NCI-H2227 (cell line): ENCODE results near the gene PODN.

Experiments used
- DNase-seq: peaks from one replicate; lab custom pipeline; 2025; ENCODE audit not compliant: unreplicated experiment; lab: John Stamatoyannopoulos, UW

The PODN gene

DNA sequence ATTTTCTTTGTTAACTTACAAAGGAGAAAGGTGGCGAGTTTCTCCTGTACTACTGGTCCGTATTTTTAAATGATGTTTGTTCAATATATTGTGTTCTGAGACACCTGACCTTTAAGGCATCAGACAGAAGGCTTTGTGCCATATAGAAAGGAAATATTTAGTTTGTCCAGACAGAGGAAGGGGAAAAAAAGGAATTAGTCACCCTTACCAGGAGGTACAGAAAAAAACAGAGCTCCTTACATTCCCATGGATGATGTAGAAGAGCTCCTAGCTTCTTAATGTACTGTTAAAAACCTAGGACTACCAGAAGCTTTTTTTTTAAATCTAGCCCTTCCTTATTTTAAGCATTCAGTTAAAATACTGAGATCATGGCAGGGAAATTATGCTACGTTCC is 12.4 kb upstream of the PODN start:
- DNase-seq = no peak

DNA sequence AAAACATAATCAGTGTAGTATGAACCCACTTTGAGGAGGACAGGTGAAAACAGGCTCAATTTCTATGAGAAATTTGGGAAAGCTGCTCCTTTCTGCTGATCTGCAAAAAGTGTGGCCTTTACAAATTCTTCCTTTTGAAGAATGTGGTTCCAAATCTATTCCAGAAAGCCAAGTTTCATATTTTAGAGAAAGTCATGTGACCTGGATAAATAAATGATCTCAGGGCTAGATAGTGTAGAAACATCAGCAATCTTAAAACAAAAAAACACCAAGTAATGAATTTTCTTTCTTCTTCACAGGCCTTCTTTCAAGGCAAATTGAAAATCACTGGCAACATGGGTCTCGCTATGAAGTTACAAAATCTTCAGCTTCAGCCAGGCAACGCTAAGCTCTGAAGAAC is 11.7 kb upstream of the PODN start:
- no peak for DNase-seq

DNA sequence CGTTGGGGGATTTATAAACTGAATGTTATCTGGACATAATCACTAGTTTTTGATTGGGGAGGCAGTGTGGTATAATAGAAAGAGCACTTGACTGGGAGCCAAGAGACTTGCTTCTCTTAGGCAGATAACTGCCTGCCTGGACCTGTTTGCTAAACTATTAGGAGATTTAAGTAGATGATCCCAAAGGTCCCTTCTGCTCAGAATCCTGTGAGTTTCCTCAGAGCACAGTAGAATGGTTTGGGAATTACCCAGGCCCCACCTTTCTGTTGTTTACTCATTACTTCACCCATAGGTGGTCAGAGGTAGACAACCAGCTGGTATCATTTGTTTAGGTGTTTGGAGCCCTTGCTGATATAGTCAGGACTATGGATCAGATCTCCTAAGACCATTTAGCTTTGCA is 10.3 kb upstream of the PODN start:
- DNase-seq = no peak

DNA sequence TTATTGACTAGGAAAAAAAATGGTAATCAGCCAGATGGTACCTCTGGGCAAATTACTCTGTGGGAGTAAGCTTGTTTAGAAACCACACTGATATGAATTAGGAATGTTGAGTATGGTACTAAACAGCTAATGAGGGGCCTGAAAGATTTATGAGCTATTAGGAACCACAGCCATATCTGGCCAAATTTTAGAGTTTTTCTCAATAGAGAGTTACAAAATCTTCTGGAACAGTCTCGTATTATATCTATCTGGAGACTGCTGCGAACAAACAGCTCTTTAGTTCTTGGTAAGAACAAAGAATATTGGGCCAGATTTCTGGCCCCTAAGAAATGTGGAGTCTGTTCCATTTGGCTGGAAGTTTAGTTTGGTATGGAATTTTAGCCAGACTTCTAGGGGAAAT is 4.9 kb upstream of the PODN start:
- no peak for DNase-seq

DNA sequence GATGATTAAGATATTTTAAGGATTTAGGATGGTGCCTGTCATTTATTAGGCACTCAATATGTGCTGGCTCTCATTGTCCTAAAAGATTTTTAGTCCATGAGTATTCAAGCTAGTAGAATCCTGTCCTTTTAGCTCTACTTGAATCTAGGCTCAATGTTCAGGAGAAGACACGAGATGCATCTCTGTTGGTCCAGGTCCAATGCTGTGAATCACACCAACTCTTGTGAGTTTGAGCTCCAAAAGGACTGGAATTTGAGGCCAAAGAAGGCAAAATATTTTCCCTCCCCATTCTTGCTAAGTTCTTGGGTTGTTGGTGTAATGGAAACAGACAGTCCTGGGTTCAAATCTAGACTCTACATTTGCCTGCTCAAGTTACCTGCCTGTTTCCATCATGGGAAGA is 1.4 kb upstream of the PODN start:
- DNase-seq = no peak

DNA sequence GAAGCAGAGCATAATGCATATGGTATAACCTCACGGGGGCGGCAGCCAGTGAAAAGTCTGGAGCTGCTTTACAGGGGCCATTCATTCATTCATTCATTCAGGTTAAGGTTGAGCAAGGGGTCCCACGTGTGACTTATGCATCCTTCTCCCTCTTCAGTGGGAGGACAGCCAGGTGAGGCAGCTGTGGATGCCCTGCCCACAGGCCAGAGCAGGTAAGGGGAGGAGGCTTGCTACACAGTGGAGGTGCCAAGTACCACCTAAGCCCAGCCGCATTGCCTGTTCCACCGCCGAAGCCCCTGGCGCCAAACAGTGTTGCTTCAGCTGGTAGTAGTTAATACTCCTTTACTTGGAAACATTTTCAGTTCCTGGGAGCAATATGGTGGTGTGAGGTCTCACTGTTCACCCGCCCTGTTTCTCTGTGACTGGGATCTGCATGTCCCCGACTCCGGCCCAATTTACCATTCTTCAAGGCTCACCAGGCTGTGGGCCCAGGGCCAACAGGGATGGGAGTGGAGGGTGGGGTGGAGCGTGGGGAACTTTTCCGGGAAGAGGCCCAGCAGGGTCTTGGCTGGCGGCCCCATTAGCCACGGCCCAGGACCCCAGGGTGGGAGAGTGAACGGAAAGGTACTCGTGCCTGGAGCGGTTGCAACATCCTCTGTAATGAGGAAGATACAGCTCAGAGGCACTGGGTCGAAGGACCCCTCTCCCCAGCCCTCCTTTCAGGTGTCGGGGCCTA is 722 bp upstream of the PODN start:
- no peak for DNase-seq

DNA sequence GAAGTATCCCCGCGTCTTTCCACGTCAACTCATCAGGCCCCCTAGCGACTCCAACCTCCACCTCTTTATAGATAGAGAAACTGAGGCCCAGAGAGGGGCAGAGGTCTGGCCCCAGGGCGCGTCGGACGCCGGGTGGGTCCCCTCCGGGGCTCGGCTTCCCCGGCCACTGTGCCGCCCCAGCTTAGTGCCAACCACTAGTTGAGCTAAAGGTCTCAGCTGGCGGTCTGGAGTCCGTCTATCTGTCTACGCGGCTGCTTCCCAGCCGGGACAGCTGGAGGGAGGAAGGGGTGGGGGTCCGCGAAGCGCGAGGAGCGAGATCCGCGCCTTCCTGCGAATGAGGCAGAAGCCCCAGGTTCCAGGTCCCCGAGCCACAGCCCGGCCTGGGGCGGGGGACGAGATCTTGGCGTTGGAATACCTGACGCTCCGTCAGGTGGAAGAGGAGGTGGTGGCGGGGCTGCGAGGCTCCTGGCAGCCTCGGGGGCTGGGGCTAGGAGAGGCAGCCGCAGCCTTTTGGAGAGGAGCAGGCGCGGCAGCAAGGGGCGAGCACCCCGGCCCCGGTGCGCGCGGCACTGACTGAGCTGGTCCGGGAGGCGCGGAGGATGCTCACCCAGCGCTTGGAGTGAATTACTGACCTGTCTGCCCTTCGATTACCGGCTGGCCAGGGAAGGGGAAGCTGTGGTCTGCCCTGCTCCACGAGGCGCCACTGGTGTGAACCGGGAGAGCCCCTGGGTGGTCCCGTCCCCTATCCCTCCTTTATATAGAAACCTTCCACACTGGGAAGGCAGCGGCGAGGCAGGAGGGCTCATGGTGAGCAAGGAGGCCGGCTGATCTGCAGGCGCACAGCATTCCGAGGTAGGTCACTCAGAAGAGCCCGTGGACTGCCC is 937 bp downstream of the PODN start:
- no peak for DNase-seq

DNA sequence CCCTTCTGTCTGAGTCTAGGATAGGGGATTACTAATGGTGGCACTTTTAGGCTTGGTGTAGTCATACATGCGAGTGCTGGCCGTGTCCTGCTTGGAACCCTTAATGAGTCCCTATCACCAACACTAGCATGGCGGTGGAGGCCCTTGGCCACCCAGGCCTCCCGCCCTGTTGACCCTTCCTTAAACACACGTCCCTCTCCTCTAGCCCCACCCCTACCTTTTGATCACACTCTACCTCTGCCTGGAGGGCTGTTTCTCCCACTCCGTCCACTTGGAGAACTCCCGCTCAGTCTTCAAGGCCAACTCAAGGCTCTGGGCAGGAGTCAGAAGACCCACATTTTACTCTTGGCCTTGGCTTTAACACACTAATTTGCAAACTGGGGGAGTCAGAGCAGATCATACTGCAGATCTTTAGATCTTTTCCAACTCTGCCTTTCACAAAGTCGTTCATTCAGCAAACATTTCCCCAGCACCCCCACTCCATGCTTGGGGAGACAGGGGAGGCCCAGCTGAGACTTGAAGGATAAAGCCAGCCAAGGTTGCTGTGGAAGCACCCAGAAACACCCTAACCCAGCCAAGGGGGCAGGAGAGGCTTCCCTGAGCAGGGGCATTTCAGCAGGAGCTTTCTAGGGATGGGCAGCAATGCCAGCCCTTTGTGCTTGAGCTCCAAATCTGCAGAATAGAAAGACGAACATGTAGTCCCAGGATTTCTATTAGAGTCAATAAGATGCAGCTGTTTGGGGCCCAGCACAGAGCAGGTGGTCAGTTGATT is 1.9 kb downstream of the PODN start:
- DNase-seq = no peak

DNA sequence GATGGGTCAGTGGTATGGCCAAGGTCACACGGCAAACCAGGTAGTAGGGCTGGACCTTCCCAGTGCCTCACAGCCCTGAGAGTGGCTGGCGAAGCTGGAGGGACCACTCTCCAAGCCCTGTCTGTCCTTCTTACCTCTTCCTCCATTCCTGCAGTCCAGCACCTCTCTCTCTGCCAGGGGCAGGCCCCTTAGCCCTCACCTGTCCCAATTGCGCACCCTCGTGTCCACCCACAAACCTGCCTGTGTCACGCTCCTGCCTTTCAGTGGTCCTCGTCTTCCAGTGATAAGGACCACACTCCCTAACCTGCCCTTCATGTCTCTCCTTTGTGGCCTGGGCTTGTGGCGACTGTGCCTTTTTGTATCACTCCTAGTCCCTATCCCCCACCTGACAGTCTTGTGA is 3.4 kb downstream of the PODN start:
- no peak for DNase-seq

DNA sequence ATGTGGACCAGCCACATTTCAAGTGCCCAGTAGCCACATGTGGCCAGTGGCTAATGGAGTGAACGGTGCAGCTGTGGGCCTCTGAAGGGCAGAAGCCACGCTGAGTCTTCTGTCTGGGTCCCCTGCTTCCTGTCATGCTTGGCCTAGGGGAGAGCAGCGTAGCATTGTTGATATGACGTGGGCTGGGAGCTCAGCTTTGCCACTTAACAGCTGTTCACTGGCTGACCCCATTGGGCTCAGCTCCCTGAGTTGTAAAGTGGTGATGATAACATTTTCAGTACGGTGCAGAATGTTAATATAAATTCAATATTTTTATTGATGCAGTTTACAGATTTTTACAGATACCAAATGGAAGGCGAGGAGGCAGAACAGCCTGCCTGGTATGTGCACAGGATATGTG is 4.5 kb downstream of the PODN start:
- DNase-seq = no peak

DNA sequence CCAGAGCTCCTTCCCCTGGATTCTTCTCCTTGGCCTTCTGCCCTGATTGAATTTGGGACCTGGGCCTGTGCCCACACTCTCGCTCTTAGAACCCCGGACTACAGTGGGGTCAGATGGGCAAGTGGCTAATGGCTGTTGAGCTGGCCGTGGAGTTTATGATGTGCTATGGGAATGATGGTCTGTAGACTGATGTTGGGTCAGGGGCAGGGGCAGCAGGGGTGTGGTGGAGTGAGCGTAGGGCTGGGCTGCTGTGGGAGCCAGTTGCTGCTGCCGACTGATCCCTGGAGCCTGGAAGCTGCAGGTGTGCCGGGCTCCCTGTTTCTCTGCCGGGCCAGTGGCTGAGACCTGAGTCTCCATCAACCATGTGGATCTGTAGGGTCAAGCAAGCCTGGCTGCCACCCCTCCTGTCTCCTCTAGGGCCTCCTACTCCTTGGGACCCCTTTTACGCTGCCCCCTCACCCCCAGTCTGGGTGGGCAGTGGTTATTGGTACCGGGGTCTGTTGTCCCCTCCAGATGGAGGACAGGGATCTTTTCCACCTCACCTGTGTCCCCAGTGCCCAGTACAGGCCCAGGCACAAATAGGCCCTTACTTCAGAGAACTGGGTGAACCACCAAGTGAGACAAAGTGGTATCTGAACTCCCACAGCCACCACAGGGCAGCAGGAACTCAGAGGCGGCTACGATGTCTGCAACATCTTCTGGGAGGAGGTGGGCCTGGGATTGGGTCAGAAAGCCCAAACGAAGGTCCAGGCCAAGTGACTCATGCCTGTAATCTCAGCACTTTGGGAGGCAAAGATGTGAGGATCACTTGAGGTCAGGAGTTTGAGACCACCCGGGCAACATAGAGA is 5.1 kb downstream of the PODN start:
- DNase-seq = no peak

DNA sequence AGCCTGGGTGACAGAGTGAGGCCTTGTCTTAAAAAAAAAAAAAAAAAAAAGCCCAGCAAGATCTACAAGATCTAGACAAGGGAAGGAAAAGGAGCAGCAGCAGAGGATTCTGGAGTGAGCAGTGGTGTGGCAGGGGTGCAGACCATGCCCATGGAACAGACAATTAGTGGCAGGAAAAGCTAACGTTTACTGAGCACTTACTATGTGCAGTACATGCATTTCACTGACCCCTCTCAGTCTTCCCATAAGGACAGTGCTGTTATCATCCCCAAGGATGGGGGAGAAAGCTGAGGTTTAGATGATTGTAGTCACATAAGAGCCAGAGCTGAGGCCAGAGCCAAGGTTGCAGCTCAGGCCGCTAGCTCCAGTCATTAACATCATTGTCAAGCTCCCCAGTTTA is 5.9 kb downstream of the PODN start:
- DNase-seq = no peak

DNA sequence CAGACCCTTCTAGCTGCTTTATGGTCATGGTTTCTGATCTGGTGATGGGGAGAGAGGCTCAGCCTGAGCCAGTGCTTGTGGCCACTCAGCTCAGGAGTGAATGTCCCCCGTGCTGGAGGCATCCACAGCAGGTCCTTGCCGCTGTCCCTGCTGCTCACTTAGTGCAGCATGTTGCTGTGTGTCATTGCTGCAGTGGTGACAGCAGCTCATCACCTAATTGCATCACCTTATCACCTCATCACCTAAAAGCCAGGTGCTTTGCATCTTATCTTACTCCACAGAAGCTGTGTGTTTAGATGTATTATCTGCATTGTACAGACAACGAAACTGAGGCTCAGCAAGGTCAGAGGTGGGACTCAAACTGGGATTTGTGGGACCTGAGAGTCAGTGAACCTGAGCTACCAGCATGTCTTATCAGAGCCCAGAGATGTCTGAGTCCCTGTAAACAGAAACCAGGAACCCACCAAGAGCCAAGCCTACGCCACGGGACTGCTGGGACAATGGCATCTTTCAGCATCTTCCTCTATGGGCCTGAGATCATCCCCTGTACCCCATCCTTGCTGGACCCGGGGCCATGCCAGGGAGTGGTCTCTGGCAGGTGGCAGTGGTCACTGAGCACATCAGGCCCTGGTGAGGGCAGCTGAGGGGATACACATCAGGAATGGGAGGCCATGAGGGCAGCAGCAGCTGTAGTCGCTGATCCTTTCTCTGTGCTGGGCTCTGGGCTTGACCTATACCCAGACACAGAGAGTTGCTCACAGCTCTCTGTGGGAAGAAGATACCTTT is 6.5 kb downstream of the PODN start:
- DNase-seq = no peak

DNA sequence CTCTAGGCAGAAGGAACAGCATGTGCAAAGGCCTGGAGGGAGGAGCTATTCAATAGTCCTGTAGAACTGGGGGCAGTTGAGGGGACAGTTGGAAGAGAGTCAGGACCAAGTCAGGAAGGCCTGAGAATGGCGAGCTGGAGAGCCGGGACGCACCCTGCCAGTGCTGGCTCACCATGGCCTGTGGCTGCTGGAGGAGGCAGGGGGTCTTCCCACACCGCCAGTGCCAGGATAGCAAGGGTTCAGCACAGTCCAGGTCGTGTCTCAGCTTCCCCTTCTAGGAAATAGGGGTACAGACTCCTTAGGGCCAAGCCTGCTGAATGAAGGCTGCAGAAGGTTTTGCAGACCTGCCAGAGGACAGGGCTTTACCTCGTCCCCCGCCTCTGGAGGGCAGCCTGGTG is 7.3 kb downstream of the PODN start:
- no peak for DNase-seq

DNA sequence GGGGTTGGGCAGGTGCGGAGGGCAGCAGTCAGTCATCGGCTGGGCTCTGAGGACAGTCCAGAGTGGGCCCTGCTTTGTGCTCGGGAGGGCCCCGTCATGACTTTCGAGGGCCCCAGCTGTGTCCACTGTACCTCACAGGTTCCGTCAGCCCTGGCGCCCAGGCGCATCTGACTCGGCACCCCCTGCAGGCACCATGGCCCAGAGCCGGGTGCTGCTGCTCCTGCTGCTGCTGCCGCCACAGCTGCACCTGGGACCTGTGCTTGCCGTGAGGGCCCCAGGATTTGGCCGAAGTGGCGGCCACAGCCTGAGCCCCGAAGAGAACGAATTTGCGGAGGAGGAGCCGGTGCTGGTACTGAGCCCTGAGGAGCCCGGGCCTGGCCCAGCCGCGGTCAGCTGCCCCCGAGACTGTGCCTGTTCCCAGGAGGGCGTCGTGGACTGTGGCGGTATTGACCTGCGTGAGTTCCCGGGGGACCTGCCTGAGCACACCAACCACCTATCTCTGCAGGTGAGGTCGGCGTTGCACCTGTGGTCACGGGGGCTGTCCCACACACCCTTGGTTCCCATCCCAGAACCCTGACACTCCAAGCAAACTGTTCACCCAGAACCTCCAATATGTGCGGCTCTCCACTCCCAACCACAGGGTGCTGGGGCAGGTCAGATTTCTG is 7.8 kb downstream of the PODN start:
- no peak for DNase-seq

DNA sequence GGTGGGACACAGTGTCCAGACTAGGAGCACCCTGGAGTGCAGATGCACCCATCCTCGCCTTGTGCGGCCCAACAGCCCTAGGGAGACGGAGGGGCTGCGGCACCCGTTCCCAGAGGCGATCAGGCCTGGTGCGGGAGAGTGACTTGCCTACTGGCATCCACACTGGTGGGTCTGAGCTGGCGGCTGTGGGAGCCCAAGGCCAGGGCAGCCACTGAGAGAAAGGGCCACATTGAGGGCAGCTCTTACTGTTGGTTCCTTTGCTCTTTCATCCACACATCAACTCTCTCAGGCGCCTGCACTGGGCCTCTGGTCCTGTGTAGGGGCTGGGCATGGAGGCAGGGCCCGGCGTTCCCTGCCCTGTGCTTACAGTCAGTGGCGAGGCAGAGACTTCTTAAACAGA is 8.6 kb downstream of the PODN start:
- no peak for DNase-seq

DNA sequence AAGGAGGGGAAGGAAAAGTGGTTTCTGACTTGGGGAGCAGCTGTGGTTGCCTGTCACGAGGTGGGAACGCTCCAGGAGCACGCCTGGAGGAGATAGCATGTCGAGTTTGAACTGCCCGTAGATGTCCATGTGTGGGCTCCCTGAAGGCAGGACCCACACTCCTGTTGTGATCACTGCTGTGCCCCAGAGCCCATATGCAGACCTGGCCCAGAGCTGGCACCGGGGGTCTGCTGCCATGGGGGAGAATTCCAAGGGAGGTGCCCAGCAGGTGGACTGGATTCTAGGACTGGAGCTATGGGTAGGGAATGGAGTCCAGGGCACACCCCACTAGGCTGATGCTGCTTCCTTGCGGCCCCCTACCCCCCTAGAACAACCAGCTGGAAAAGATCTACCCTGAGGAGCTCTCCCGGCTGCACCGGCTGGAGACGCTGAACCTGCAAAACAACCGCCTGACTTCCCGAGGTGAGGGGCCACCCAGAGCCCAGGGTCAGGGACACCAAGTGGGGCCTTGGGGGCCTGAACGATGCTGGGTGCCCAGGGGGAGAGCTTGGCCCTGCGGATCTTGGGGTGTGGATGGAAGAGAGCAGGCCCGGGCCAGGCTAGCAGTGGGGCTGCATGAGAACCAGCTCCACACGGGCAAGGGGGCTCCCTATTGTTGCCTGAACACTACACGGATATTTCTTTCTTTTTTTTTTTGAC is 9.3 kb downstream of the PODN start:
- no peak for DNase-seq

DNA sequence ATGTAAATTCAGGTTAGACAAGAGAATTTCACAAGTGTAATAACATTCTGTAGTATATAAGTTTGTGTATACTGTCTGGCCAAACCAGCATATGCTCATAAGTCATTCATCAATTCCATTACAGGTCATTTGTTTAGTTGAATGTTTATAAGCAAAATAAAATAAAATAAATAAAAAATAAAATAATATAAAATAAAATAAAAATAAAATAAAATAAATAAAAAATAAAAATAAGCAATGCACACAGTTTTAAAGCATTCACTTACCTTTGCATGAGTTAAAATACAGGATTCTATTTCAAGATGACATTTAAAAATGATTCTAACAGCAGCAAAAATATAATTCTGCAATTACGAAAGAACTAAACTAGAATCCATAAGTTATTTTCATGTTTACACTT is 9.9 kb downstream of the PODN start:
- DNase-seq = no peak

DNA sequence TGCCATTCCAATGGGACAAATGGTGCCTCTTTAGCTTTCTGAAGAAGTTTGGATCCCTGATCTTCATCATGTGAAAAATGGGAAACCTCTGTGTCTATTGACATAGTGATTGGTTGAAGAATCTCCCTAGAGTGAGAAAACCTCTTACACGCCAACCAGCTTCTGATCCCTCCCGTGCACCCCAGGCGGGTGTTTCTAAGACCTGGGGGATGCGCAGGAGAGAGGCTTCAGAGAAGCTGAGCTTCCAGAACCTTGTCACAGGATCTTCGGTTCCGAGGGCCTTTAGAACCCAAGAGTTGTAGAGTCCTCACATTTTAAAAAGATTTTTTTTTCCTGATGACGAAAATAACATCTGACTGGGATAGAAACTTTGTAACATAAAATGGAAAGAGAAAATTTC is 11.3 kb downstream of the PODN start:
- DNase-seq = no peak
